WERI-Rb-1 (cell line): ENCODE results near the gene ASIC2.
"Not testable (repeated sequence)": the region's sequence is repeated elsewhere in the genome, so short reads cannot be mapped to it uniquely, and the experiment has no call there.

Source experiments
- DNase-seq: peaks from one replicate; pipeline ENCODE4 v3.0.0-alpha.2; 2020
- H3K27ac ChIP-seq: fragments of 250-450 bp; sonication (Bioruptor Pico); 2 replicates; pipeline ENCODE4 v1.5.1; 2020; ENCODE audit warnings: mild to moderate bottlenecking, moderate library complexity
- H3K27me3 ChIP-seq: fragments of 250-450 bp; sonication (Bioruptor Pico); 2 replicates; pipeline ENCODE4 v1.5.1; 2021; ENCODE audit warnings: mild to moderate bottlenecking, low read depth, moderate library complexity; ENCODE audit not compliant: insufficient read depth, severe bottlenecking
- H3K36me3 ChIP-seq: fragments of 250-450 bp; sonication (Bioruptor Pico); 2 replicates; pipeline ENCODE4 v1.5.1; 2020; ENCODE audit warnings: mild to moderate bottlenecking, moderate library complexity
- H3K4me3 ChIP-seq: 2 replicates; pipeline ENCODE4 v1.5.1; 2011; ENCODE audit warnings: low read depth, mild to moderate bottlenecking, control low read depth, low read length
- H3K9me3 ChIP-seq: fragments of 250-450 bp; sonication (Bioruptor Pico); 2 replicates; pipeline ENCODE4 v1.5.1; 2021; ENCODE audit warnings: mild to moderate bottlenecking, moderate library complexity; ENCODE audit not compliant: severe bottlenecking
- TF ChIP-seq, protein P1 (sequence below): IDR thresholded peaks from 2 replicates; pipeline ENCODE4 v1.5.1; 2011; ENCODE audit warnings: low read depth, mild to moderate bottlenecking, control low read depth, inconsistent platforms, low read length

Gene ASIC2

DNA sequence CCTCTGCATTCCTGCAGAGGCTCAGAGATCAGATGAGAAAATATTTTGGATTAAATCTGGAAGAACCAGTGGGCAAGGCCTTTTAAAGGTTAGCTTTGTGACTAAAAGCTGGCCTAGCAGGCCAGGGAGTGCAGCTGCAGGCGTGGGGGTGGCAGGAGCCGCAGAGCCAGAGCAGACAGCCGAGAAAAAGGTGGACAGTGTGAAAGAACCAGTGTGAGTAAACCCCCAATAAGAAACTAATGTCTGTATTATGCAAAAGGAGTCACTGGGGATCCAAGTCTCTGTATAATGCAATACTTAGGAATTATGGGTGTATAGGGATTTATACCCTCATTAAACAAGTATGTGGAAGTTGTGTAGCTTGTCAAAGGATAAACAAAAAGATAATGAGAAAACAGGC, 322.8 kb downstream of the ASIC2 start:
- TF ChIP-seq, protein P1, sequence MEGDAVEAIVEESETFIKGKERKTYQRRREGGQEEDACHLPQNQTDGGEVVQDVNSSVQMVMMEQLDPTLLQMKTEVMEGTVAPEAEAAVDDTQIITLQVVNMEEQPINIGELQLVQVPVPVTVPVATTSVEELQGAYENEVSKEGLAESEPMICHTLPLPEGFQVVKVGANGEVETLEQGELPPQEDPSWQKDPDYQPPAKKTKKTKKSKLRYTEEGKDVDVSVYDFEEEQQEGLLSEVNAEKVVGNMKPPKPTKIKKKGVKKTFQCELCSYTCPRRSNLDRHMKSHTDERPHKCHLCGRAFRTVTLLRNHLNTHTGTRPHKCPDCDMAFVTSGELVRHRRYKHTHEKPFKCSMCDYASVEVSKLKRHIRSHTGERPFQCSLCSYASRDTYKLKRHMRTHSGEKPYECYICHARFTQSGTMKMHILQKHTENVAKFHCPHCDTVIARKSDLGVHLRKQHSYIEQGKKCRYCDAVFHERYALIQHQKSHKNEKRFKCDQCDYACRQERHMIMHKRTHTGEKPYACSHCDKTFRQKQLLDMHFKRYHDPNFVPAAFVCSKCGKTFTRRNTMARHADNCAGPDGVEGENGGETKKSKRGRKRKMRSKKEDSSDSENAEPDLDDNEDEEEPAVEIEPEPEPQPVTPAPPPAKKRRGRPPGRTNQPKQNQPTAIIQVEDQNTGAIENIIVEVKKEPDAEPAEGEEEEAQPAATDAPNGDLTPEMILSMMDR, result no peak

DNA sequence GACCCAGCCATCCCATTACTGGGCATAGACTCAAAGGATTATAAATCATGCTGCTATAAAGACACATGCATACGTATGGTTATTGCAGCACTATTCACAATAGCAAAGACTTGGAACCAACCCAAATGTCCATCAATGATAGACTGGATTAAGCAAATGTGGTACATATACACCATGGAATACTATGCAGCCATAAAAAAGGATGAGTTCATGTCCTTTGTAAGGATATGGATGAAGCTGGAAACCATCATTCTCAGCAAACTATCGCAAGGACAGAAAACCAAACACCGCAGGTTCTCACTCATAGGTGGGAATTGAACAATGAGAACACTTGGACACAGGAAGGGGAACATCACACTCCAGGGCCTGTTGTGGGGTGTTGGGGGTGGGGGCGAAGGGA, 323.9 kb downstream of the ASIC2 start:
- not testable (repeated sequence) for H3K9me3 ChIP-seq

More for the DNA sequence above, 322.8 kb downstream of the ASIC2 start:
- Histone ChIP-seq H3K9me3 (no peaks in the 10 kb centered on the region), H3K36me3 (no peaks in the 10 kb centered on the region), H3K27ac (no peak overlapping the region), H3K4me3 (no peak overlapping the region), H3K27me3 (peaks cover 33% of the 10 kb centered on the region)
- no peak for DNase-seq

DNA sequence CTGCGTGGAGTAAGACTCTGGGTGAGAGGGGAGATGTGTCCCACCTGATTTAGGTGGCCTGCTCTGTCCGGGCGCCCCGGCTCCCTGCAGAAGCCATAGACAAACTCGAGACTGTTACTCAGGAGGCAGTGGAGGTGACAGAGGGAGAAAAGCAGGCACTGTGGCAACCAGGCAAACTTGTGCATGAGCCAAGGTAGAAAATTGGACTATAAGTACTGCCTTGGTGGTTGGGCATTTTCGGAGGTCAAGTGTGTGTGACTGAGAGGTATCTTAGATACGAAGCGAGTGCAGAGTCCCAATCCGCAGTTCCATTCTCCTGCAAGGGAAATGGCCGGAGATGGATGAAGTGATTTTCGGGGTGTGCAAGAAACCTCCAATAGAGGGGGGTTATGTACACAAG, 328.6 kb downstream of the ASIC2 start:
- Histone ChIP-seq H3K27me3 (peaks cover 42% of the 10 kb centered on the region), H3K27ac (no peak overlapping the region), H3K36me3 (no peaks in the 10 kb centered on the region), H3K4me3 (no peak overlapping the region), H3K9me3 (no peaks in the 10 kb centered on the region)
- DNase-seq, result no peak
- TF ChIP-seq, protein P1, result no peak

More for the DNA sequence above, 323.9 kb downstream of the ASIC2 start:
- H3K4me3 ChIP-seq, H3K27ac ChIP-seq, H3K36me3 ChIP-seq, DNase-seq: not testable (repeated sequence)
- H3K27me3 ChIP-seq, result peaks cover 40% of the 10 kb centered on the region
